Measurements from ENCODE around the gene ATP13A3.

The ATP13A3 gene

DNA sequence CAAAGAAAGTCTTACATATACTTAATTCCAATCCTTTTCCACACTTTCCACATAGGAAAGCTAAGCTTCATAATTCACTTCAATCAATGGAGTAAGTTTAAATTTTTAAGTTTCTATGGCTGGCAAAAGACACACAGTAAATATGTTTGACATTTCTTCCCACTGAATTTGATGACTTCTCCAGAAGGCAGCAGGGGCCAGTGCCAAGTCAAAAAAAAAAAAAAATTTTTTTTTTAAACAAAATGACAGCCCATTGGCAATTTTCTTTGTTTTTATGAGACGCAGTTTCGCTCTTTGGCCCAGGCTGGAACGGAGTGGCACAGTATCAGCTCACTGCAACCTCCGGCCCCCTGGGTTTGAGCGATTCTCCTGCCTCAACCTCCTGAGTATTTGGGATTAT lies 28.7 kb downstream of the ATP13A3 start:
- H3K4me3 ChIP-seq (ENCODE audit: low read depth, low read length): no peak overlapping the region
- TF ChIP-seq, protein P1, sequence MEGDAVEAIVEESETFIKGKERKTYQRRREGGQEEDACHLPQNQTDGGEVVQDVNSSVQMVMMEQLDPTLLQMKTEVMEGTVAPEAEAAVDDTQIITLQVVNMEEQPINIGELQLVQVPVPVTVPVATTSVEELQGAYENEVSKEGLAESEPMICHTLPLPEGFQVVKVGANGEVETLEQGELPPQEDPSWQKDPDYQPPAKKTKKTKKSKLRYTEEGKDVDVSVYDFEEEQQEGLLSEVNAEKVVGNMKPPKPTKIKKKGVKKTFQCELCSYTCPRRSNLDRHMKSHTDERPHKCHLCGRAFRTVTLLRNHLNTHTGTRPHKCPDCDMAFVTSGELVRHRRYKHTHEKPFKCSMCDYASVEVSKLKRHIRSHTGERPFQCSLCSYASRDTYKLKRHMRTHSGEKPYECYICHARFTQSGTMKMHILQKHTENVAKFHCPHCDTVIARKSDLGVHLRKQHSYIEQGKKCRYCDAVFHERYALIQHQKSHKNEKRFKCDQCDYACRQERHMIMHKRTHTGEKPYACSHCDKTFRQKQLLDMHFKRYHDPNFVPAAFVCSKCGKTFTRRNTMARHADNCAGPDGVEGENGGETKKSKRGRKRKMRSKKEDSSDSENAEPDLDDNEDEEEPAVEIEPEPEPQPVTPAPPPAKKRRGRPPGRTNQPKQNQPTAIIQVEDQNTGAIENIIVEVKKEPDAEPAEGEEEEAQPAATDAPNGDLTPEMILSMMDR (IDR thresholded peaks at IDR 0.05; ENCODE audit: low read depth, low read length, missing control alignments): no peak
- no peak for DNase-seq (ENCODE audit: low read depth)

DNA sequence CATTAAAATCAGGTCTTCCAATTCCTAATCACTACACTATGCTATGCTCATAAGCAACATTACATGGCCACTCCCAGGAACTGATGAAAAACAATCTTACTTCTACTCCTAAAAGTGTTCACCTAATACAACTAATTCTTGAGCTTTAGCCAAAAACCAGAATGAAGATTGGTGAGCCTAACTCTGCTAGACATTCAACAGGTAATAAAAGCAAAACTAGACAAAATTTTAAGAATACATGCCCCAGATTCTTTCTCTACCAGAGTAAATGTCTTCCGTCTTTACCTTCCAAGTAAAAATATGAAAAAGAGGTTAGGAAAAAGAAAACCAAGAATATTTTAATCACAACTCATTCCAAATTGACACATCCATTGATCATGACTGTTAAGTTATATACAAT lies 31.3 kb downstream of the ATP13A3 start:
- DNase-seq (ENCODE audit: low read depth): no peak
- TF ChIP-seq, protein P1 (IDR thresholded peaks at IDR 0.05; ENCODE audit: low read depth, low read length, missing control alignments): no peak

DNA sequence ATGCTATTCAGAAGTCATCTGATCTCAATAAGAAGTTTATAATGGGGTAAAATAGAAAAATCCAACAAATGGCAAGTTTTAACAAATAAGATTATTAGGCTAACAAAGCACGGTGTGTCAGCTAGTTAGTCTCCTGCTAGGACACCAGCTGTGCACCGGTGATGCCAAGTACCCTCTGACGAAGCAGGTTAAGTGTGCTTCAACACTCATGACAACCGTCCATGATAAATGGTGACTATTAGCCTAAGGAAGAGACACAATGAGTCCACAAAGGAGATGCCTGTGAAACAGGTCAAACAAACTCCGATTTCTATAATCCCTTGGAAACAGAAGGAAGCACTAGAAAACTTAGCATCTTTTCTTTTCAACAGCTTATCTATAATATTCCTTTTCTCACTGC lies 36.5 kb downstream of the ATP13A3 start:
- H3K4me3 ChIP-seq (ENCODE audit: low read depth, low read length): no peak overlapping the region
- no peak for DNase-seq (ENCODE audit: low read depth)
- TF ChIP-seq, protein P1 (IDR thresholded peaks at IDR 0.05; ENCODE audit: low read depth, low read length, missing control alignments): no peak

More for the DNA sequence above, 31.3 kb downstream of the ATP13A3 start:
- no peak overlapping the region for H3K4me3 ChIP-seq (ENCODE audit: low read depth, low read length)

DNA sequence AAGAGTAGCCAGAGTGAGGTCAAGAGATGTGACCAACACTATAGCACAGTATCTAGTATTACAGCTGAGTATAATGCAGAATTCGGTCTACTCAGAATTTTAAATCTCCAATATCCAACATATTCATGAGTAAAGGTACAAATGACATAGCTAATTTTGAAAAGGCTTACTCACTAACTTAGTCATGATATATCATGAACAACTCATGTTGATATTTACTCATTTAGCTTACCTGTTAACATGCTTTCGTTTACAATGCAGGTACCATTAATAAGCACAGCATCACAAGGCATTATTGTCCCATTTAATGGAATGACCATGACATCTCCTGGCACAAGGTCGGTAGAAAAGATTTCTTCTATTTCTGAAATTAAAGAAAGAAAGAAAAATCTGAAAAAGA lies 36.9 kb downstream of the ATP13A3 start:
- TF ChIP-seq, protein P1 (IDR thresholded peaks at IDR 0.05; ENCODE audit: low read depth, low read length, missing control alignments): no peak
- no peak for DNase-seq (ENCODE audit: low read depth)
- no peak overlapping the region for H3K4me3 ChIP-seq (ENCODE audit: low read depth, low read length)

DNA sequence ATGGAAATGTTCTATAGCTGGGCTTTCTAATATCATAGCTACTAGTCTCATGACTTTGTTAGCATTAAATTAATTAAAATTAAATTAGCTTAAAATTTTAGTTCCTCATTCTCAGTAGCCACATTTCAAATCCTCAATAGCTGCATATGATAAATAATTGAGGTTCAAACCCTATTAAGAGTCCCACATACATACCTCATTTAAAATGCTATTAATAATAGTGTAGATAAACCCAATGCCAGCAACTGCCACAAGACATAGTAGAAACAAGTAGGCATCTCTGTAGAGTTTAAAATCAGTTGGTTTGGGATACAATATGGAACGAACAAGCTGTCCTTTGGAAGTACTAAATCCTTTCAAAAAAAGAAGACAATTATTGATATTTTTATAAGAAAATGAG lies 39.1 kb downstream of the ATP13A3 start:
- no peak for DNase-seq (ENCODE audit: low read depth)
- no peak overlapping the region for H3K4me3 ChIP-seq (ENCODE audit: low read depth, low read length)
- TF ChIP-seq, protein P1 (IDR thresholded peaks at IDR 0.05; ENCODE audit: low read depth, low read length, missing control alignments): no peak

DNA sequence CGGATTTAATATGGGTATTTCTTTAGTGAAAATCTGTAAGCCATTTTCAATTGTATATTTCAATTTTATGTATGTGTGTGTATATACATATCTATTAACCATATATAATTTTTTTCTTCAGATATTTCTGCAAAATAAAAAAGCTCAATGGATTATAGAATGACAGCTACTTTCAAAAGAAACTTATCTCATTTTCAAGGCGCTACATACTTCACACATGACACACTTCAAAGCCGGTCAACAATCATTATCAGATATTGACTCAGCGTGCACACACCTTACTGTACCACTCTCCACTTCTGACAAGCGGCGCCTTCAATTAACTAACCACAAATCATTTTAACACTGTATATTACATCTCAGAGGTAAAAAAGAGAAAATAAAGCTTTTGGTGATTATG lies 39.6 kb downstream of the ATP13A3 start:
- H3K4me3 ChIP-seq (ENCODE audit: low read depth, low read length): no peak overlapping the region

DNA sequence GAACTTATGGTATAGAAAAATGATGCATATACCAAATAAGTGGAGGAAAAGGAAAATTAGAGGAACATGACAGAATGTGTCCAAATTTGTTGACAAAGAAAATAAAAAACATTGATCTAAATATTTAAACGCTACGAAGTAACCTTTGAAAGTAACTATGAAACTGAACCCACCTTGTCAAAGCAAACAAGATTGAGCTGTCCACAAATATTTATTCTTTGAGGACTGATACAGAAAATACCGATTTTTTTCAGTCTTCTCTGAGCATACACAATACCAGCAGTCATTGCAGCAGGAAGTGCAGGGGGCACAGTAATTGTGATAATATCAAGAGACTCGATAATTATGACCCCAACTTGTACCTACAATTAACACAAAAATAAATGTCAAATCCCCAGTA lies 40.0 kb downstream of the ATP13A3 start:
- DNase-seq (ENCODE audit: low read depth): no peak
- TF ChIP-seq, protein P1 (IDR thresholded peaks at IDR 0.05; ENCODE audit: low read depth, low read length, missing control alignments): no peak

More for the DNA sequence above, 39.6 kb downstream of the ATP13A3 start:
- no peak for DNase-seq (ENCODE audit: low read depth)
- TF ChIP-seq, protein P1 (IDR thresholded peaks at IDR 0.05; ENCODE audit: low read depth, low read length, missing control alignments): no peak

More for the DNA sequence above, 40.0 kb downstream of the ATP13A3 start:
- no peak overlapping the region for H3K4me3 ChIP-seq (ENCODE audit: low read depth, low read length)

All from GM12864 (cell line).